Lung (tissue), 12 donors: ENCODE data around the gene SLC39A13. TPM values are rescaled to one million over a fixed set of nuclear protein-coding genes. Genes with fewer than 3 reads are reported as not detected.

Source experiments
- ATAC-seq: fragments of 200-7000 bp; cut with Tn5 transposase; one replicate; pipeline ENCODE4 v1.9.1; 2020; ENCODE audit warnings: moderate number of reproducible peaks; ENCODE audit not compliant: insufficient read depth, low FRiP score
- DNase-seq, 3 donors: peaks; one replicate each; pipeline ENCODE4 v3.0.0-alpha.2; 2013 to 2017
- H3K27ac ChIP-seq, 2 donors: one replicate each; pipeline ENCODE4 v1.5.1; 2013; ENCODE audit warnings: mild to moderate bottlenecking in 2 of 2, moderate library complexity in 2 of 2, control low read depth in 1 of 2, inconsistent platforms in 1 of 2, low read depth in 1 of 2, low read length in 1 of 2
- H3K27me3 ChIP-seq, 3 donors: one replicate each; pipeline ENCODE4 v1.5.1; 2013; ENCODE audit warnings: low read length in 2 of 3; ENCODE audit not compliant: control insufficient read depth in 3 of 3, insufficient read depth in 3 of 3
- H3K36me3 ChIP-seq, 4 donors: one replicate each; pipeline ENCODE4 v1.5.1; 2013; ENCODE audit warnings: low read length in 4 of 4, mild to moderate bottlenecking in 1 of 4, moderate library complexity in 1 of 4; ENCODE audit not compliant: control insufficient read depth in 4 of 4, insufficient read depth in 4 of 4
- H3K4me1 ChIP-seq, 5 donors: one replicate each; pipeline ENCODE4 v1.5.1; 2013; ENCODE audit warnings: low read length in 5 of 5, mild to moderate bottlenecking in 2 of 5, moderate library complexity in 1 of 5; ENCODE audit not compliant: control insufficient read depth in 5 of 5, insufficient read depth in 5 of 5
- H3K4me3 ChIP-seq: one replicate; pipeline ENCODE4 v1.5.1; 2013; ENCODE audit warnings: mild to moderate bottlenecking, control low read depth, moderate library complexity
- H3K9ac ChIP-seq, 2 donors: one replicate each; pipeline ENCODE4 v1.5.1; 2013; ENCODE audit warnings: low read length in 2 of 2, control low read depth in 1 of 2; ENCODE audit not compliant: insufficient read depth in 1 of 2
- H3K9me3 ChIP-seq, 4 donors: one replicate each; pipeline ENCODE4 v1.5.1; 2013; ENCODE audit warnings: low read length in 3 of 4, mild to moderate bottlenecking in 1 of 4, moderate library complexity in 1 of 4; ENCODE audit not compliant: control insufficient read depth in 4 of 4, insufficient read depth in 3 of 4
- WGBS, 2 donors: extraction: QIAGEN DNeasy Blood & Tissue Kit; methylation state at CpG; one replicate each; pipeline ENCODE4 v1.1.7; 2013; 5-methylcytosine and 5-hydroxymethylcytosine counted together
- polyA plus RNA-seq, 2 donors: library from polyadenylated mRNA; stranded (reverse); fragments of 200-250 nt; gene quantifications; one replicate each; pipeline ENCODE4 v1.2.1, GENCODE V29; 2013
- total RNA-seq, 2 donors: library from RNA; depleted of rRNA in 1 of 2; stranded (reverse); fragments of >200 nt in 1 of 2; gene quantifications; one replicate each; pipeline ENCODE4 v1.2.1, GENCODE V29; 2014 to 2021
- TF ChIP-seq, protein P1 (sequence below): IDR thresholded peaks from 2 replicates; pipeline ENCODE4 v1.5.1; 2012; ENCODE audit warnings: mild to moderate bottlenecking; ENCODE audit errors: control extremely low read depth, extremely low read depth
- donor health status: control.
- donor health status: control.
- donor health status: Bipolar disorder and iron deficiency.
- donor health status: healthy.
- donor health status: DM: yes; HTN: yes; CAD: no.

SLC39A13 gene
- total and polyA plus RNA-seq, 4 donors = 31.8 to 83.8 (median 74.8) TPM

DNA sequence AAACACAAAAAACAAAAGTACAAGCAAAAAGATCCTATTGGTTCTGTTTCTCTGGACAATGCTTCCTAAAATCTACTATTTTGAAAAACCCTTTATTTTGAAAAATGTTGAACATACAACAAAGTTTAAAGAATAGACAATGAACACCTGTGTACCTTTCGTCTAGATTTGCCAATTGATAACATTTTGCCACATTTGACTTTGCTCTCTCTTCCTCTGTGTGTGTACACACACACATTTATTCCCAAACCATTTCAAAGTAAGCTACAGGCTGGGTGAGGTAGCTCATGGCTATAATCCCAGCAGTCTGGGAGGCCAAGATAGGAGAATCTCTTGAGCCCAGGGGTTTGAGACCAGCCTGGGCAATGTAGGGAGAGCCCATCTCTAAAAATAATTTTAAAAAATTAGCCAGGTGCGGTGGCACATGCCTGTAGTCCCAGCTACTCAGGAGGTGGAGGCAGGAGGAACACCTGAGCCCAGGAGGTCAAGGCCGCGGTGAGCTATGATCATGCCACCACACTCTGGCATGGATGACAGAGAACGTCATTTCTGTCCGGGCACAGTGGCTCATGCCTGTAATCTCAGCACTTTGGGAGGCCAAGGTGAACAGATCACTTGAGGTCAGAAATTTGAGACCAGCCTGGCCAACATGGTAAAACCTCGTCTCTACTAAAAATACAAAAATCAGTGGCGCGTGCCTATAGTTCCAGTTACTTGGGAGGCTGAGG is 23.1 kb downstream of the SLC39A13 start:
- Histone ChIP-seq H3K27ac (no peak overlapping the region), H3K4me3 (no peak overlapping the region), H3K9me3 (no peaks in the 10 kb centered on the region), H3K36me3 (no peaks in the 10 kb centered on the region), H3K27me3 (no peaks in the 10 kb centered on the region), H3K9ac (no peak overlapping the region), H3K4me1 (no peaks in the 10 kb centered on the region)
- TF ChIP-seq, protein P1, sequence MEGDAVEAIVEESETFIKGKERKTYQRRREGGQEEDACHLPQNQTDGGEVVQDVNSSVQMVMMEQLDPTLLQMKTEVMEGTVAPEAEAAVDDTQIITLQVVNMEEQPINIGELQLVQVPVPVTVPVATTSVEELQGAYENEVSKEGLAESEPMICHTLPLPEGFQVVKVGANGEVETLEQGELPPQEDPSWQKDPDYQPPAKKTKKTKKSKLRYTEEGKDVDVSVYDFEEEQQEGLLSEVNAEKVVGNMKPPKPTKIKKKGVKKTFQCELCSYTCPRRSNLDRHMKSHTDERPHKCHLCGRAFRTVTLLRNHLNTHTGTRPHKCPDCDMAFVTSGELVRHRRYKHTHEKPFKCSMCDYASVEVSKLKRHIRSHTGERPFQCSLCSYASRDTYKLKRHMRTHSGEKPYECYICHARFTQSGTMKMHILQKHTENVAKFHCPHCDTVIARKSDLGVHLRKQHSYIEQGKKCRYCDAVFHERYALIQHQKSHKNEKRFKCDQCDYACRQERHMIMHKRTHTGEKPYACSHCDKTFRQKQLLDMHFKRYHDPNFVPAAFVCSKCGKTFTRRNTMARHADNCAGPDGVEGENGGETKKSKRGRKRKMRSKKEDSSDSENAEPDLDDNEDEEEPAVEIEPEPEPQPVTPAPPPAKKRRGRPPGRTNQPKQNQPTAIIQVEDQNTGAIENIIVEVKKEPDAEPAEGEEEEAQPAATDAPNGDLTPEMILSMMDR = no peak
- WGBS, 2 donors = 88 to 92% methylated on average over 9 of the region's 9 CpGs
- no peak for ATAC-seq
- DNase-seq = no peak

DNA sequence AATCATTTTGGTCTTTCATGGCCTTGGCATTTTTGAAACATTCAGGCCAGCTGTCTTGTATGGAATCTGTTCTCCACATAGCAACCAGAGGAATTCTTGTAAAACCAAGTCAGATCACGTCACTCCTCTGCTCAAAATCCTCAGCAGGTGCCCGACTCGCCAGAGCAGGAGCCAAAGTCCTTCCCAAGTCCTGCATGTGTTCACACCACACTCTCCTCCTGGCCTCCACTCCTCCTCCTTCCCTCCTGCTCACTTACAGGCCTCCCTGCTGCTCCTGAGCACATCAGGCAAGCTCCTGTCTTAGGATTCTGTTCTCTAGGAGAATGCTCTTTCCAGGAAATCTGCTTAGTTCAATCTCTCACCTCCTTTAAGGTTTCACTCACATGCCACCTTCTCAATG is 24.8 kb downstream of the SLC39A13 start:
- DNase-seq (no peak), ATAC-seq (no peak)
- no peak overlapping the region for H3K4me3 ChIP-seq
- peaks cover 0 to 4% (median 0%) of the 10 kb centered on the region in 5 donors for H3K4me1 ChIP-seq
- TF ChIP-seq, protein P1 = no peak
- no peak overlapping the region for H3K9ac ChIP-seq
- no peaks in the 10 kb centered on the region for H3K27me3 ChIP-seq
- WGBS, 2 donors = 79 to 92% methylated on average over 3 of the region's 3 CpGs
- H3K9me3 ChIP-seq = no peaks in the 10 kb centered on the region
- no peaks in the 10 kb centered on the region for H3K36me3 ChIP-seq
- no peak overlapping the region for H3K27ac ChIP-seq

DNA sequence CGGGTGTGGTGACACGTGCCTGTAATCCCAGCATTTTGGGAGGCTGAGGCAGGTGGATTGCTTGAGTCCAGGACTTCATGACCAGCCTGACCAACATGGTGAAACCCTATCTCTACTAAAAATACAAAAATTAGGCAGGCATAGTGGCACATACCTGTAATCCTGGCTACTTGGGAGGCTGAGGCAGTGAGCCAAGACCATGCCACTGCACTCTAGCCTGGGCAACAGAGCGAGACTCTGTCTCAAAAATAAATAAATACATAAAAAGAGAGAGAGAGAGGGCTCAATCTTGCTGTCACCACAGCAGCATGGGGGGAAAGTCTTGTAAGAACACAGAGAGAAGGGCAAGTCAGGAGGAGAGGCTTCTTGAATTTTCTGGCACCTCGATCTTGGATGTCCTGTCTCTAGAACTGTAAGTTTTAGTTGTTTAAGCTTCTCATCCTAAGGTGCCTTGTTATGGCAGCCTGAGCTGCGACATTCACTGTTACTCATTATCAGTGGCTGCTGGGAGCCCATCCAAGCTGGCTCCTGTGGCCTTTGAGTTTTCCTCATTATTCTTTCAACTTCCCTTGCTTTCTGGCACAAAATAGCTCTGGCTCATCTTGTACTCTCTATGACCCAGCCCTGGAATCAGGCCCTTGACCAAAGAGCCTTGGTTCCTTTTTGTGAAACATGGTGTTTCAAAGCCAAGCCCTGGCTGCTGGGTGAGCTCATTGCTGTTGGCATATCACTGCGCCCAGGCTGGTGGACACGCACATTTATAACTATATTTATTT is 25.8 kb downstream of the SLC39A13 start:
- Histone ChIP-seq H3K9ac (no peak overlapping the region), H3K27me3 (no peaks in the 10 kb centered on the region), H3K27ac (no peak overlapping the region), H3K4me1 (peaks cover 0 to 4% (median 0%) of the 10 kb centered on the region in 5 donors), H3K4me3 (no peak overlapping the region), H3K9me3 (no peaks in the 10 kb centered on the region), H3K36me3 (no peaks in the 10 kb centered on the region)
- DNase-seq = peak in 1 of 3 donors; percentile 21
- 84 to 92% methylated on average over 7 of the region's 7 CpGs for WGBS, 2 donors
- TF ChIP-seq, protein P1 = no peak
- ATAC-seq = no peak
